Panc1 (cell line): Measurements from ENCODE around the gene KCNIP3. TPM values are rescaled to one million over a fixed set of nuclear protein-coding genes. Genes with fewer than 3 reads are reported as not detected.

Experiments used
- ATAC-seq: fragments of 200-7000 bp; cut with Tn5 transposase; 2 replicates; pipeline ENCODE4 v1.9.1; 2020; ENCODE audit warnings: mild to moderate bottlenecking, moderate library complexity
- BruUV-seq: library from RNA; stranded (reverse); fragments of 400-500 nt; replicated peaks from 2 replicates; lab custom pipeline; 2021; lab: Mats Ljungman, UMichigan
- CTCF ChIA-PET: fragments of 300-600 bp; sonication (Branson Sonifier 250); formaldehyde crosslinking; loops from one replicate; lab custom pipeline; 2022; ENCODE audit warnings: antibody characterized with exemption; lab: Charles Lee
- POLR2A ChIA-PET: fragments of 300-600 bp; sonication (Branson Sonifier 250); formaldehyde crosslinking; loops from one replicate; lab custom pipeline; 2022; ENCODE audit warnings: antibody characterized with exemption; lab: Charles Lee
- DNase-seq: peaks from one replicate; pipeline ENCODE4 v3.0.0-alpha.2; 2010; ENCODE audit warnings: low read depth, low spot score
- H3K27ac ChIP-seq: 2 replicates; pipeline ENCODE4 v1.5.1; 2011; ENCODE audit warnings: mild to moderate bottlenecking, low read length, inconsistent platforms
- H3K27me3 ChIP-seq: fragments of 200-500 bp; sonication (Bioruptor generic); 2 replicates; pipeline ENCODE4 v1.6.0; 2014; ENCODE audit warnings: low read length, inconsistent platforms; ENCODE audit not compliant: control insufficient read depth, insufficient read depth
- H3K36me3 ChIP-seq: fragments of 200-500 bp; sonication (Bioruptor generic); 2 replicates; pipeline ENCODE4 v1.5.1; 2014; ENCODE audit warnings: inconsistent platforms, mild to moderate bottlenecking, low read length, moderate library complexity; ENCODE audit not compliant: control insufficient read depth, insufficient read depth
- H3K4me1 ChIP-seq: 2 replicates; pipeline ENCODE4 v1.5.1; 2011; ENCODE audit warnings: inconsistent platforms, mild to moderate bottlenecking, low read length, moderate library complexity; ENCODE audit not compliant: control insufficient read depth, insufficient read depth
- H3K4me3 ChIP-seq, 2 experiments: 2 replicates each; pipeline ENCODE4 v1.5.1; 2011 to 2012; ENCODE audit warnings: low read depth in 2 of 2, low read length in 2 of 2, mild to moderate bottlenecking in 2 of 2, inconsistent platforms in 1 of 2, moderate library complexity in 1 of 2
- H3K9me3 ChIP-seq: fragments of 200-500 bp; sonication (Bioruptor generic); 2 replicates; pipeline ENCODE4 v1.5.1; 2014; ENCODE audit warnings: low read depth, mild to moderate bottlenecking, inconsistent platforms, low read length, moderate library complexity; ENCODE audit not compliant: control insufficient read depth, insufficient read depth
- POLR2AphosphoS5 ChIP-seq: IDR thresholded peaks from 2 replicates; pipeline ENCODE4 v1.6.1; 2012; ENCODE audit warnings: mild to moderate bottlenecking, low read depth, low read length, moderate library complexity
- SIN3A ChIP-seq: IDR thresholded peaks from 2 replicates; pipeline ENCODE4 v1.6.1; 2012; ENCODE audit warnings: low read depth, mild to moderate bottlenecking, low read length, moderate library complexity, borderline replicate concordance; ENCODE audit not compliant: insufficient read depth
- TCF7L2 ChIP-seq: IDR thresholded peaks from 2 replicates; pipeline ENCODE4 v1.6.1; 2011; ENCODE audit warnings: mild to moderate bottlenecking, low read depth, low read length, inconsistent platforms
- in situ Hi-C: cut with HindIII; loops from 2 replicates; pipeline ENCODE4 v1.10.0; 2016; ENCODE audit warnings: low sequenced_read_pairs, low pct_unique_long_range_greater_than_20kb
- intact Hi-C: fragments of 100-400 bp; cut with micrococcal nuclease; formaldehyde crosslinking; loops from one replicate; pipeline ENCODE4 v1.10.0; 2022; ENCODE audit not compliant: unreplicated experiment
- total RNA-seq: library from RNA; stranded (reverse); gene quantifications from one replicate; pipeline ENCODE4 v1.2.1, GENCODE V29; 2021; ENCODE audit not compliant: unreplicated experiment
- TF ChIP-seq, protein P1 (sequence below), 2 experiments: IDR thresholded peaks; 2 replicates each; pipeline ENCODE4 v1.6.1; 2011 to 2012; ENCODE audit warnings: low read depth in 2 of 2, control low read depth in 1 of 2, low read length in 1 of 2, mild to moderate bottlenecking in 1 of 2, moderate library complexity in 1 of 2; ENCODE audit not compliant: insufficient read depth in 1 of 2
- TF ChIP-seq, protein P2 (sequence below): fragments of 450-650 bp; IDR thresholded peaks from 2 replicates; pipeline ENCODE4 v1.5.1; 2017; ENCODE audit warnings: mild to moderate bottlenecking

KCNIP3 gene
- total RNA-seq, 1 experiment from 2014 or later, result 17.5 TPM

DNA sequence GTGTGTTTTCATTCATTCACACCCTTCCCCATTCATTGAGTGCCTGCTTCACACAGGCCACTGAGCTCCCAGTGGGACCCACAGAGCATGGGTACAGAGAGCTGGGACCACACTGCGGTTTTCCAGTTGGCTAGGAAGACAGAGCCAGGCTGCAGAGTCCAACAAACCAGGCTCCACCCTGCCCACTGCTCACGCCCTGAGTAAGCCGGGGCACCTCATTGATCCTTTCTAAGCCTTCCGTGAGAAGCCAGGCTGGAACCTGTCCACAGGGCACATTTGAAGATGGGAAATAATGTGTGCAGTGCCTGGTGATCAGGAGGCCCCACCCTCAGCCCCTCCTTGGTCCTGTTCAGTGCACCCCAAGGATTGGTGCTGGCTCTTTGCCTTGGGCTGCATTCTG is 13.5 kb downstream of the KCNIP3 start:
- no TSS peak for BruUV-seq
- Histone ChIP-seq H3K27me3 (no peaks in the 10 kb centered on the region), H3K27ac (no peak overlapping the region), H3K4me3 (no peak overlapping the region), H3K9me3 (no peaks in the 10 kb centered on the region), H3K36me3 (no peaks in the 10 kb centered on the region), H3K4me1 (0 out of 2 replicates have a peak, but pooled peaks cover 3% of the 10 kb centered on the region)
- TF ChIP-seq SIN3A (no peak), POLR2AphosphoS5 (no peak), TCF7L2 (no peak)
- TF ChIP-seq, protein P1, sequence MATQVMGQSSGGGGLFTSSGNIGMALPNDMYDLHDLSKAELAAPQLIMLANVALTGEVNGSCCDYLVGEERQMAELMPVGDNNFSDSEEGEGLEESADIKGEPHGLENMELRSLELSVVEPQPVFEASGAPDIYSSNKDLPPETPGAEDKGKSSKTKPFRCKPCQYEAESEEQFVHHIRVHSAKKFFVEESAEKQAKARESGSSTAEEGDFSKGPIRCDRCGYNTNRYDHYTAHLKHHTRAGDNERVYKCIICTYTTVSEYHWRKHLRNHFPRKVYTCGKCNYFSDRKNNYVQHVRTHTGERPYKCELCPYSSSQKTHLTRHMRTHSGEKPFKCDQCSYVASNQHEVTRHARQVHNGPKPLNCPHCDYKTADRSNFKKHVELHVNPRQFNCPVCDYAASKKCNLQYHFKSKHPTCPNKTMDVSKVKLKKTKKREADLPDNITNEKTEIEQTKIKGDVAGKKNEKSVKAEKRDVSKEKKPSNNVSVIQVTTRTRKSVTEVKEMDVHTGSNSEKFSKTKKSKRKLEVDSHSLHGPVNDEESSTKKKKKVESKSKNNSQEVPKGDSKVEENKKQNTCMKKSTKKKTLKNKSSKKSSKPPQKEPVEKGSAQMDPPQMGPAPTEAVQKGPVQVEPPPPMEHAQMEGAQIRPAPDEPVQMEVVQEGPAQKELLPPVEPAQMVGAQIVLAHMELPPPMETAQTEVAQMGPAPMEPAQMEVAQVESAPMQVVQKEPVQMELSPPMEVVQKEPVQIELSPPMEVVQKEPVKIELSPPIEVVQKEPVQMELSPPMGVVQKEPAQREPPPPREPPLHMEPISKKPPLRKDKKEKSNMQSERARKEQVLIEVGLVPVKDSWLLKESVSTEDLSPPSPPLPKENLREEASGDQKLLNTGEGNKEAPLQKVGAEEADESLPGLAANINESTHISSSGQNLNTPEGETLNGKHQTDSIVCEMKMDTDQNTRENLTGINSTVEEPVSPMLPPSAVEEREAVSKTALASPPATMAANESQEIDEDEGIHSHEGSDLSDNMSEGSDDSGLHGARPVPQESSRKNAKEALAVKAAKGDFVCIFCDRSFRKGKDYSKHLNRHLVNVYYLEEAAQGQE (IDR thresholded peaks at IDR 0.05; ENCODE audit: insufficient read depth in 1 of 2, low read depth in 2 of 2, low read length in 1 of 2), result no peak
- TF ChIP-seq, protein P2, sequence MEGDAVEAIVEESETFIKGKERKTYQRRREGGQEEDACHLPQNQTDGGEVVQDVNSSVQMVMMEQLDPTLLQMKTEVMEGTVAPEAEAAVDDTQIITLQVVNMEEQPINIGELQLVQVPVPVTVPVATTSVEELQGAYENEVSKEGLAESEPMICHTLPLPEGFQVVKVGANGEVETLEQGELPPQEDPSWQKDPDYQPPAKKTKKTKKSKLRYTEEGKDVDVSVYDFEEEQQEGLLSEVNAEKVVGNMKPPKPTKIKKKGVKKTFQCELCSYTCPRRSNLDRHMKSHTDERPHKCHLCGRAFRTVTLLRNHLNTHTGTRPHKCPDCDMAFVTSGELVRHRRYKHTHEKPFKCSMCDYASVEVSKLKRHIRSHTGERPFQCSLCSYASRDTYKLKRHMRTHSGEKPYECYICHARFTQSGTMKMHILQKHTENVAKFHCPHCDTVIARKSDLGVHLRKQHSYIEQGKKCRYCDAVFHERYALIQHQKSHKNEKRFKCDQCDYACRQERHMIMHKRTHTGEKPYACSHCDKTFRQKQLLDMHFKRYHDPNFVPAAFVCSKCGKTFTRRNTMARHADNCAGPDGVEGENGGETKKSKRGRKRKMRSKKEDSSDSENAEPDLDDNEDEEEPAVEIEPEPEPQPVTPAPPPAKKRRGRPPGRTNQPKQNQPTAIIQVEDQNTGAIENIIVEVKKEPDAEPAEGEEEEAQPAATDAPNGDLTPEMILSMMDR, result no peak
- DNase-seq (no peak), ATAC-seq (no peak)
- ChIA-PET CTCF (no interaction called here), POLR2A (no interaction called here)
- intact Hi-C loops, result no loop called here
- in situ Hi-C loops, result no loop called here

DNA sequence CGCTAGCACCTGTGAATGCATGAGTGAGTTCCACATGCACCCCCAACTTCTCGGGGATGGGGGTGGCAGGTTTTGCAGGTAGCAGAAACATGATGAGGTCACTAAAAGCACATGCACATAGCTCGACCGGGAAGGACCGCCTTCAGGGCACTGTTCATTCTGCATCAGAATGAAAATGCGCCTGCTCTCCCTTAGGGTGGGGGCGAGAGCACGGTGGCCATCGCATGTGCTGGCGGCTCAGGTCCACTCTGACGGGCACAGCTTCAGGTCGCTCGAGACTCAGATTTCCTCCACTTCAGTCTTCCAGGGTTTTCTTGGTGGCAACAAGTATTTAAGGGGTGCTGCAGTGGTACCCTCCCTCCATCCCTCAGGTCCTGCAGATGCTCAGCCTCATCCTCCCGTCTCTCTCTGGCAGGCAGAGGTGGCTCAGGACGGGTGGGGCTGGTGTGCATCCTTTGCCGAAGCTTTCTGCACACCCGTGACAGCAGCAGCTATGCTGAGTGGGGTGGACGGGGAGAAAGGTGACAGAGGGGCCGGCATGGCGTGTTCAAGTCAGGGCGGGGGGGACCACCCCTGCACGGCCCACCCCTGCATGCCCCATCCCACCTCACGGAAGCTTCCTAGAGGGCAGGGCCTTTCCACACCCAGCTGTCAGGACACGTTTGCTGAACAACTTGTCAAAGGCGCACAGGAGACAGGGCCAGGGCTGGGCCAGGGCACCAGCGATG is 14.8 kb downstream of the KCNIP3 start:
- no TSS peak for BruUV-seq
- Histone ChIP-seq H3K4me3 (no peak overlapping the region), H3K27me3 (no peaks in the 10 kb centered on the region), H3K9me3 (no peaks in the 10 kb centered on the region), H3K36me3 (no peaks in the 10 kb centered on the region), H3K27ac (no peak overlapping the region), H3K4me1 (0 out of 2 replicates have a peak, but pooled peaks cover 3% of the 10 kb centered on the region)
- ATAC-seq (no peak), DNase-seq (no peak)
- ChIA-PET POLR2A (no interaction called here), CTCF (interaction anchor here (0.6 to 2.2 kb wide), 2 partner anchors 80 to 119 kb away, joined by 8 read pairs; no protein-coding TSS in a partner anchor)
- intact Hi-C loops, result no loop called here
- in situ Hi-C loops, result no loop called here
- TF ChIP-seq, protein P2, result no peak
- TF ChIP-seq, protein P1 (IDR thresholded peaks at IDR 0.05; ENCODE audit: insufficient read depth in 1 of 2, low read depth in 2 of 2, low read length in 1 of 2), result no peak
- no peak for TF ChIP-seq POLR2AphosphoS5
- TF ChIP-seq SIN3A, result no peak
